Mesendoderm (in vitro differentiated cells): ENCODE results near the gene KCNA3.

Experiments
- DNase-seq: peaks from one replicate; pipeline ENCODE4 v3.0.0; 2013
- H2AK5ac ChIP-seq: 2 replicates; pipeline ENCODE4 v1.6.1; 2013; ENCODE audit warnings: low read length, inconsistent platforms
- H2BK120ac ChIP-seq: 2 replicates; pipeline ENCODE4 v1.6.1; 2013; ENCODE audit warnings: low read depth, mild to moderate bottlenecking, low read length, moderate library complexity, mixed read lengths
- H2BK15ac ChIP-seq: replicated peaks from 2 replicates; pipeline ENCODE4 v1.6.1; 2013; ENCODE audit warnings: low read depth, mild to moderate bottlenecking, moderate library complexity
- H2BK5ac ChIP-seq: 2 replicates; pipeline ENCODE4 v1.6.1; 2013; ENCODE audit warnings: low read length, inconsistent platforms
- H3K18ac ChIP-seq: 2 replicates; pipeline ENCODE4 v1.6.1; 2013; ENCODE audit warnings: mild to moderate bottlenecking, low read length, mixed read lengths
- H3K23ac ChIP-seq: one replicate; pipeline ENCODE4 v1.6.1; 2013; ENCODE audit warnings: low read length
- H3K27ac ChIP-seq: 2 replicates; pipeline ENCODE4 v1.5.1; 2013; ENCODE audit warnings: low read depth, mild to moderate bottlenecking, inconsistent platforms, low read length, moderate library complexity
- H3K27me3 ChIP-seq: 2 replicates; pipeline ENCODE4 v1.6.1; 2013; ENCODE audit warnings: low read length, control low read depth, mild to moderate bottlenecking, inconsistent platforms; ENCODE audit not compliant: insufficient read depth, poor library complexity
- H3K36me3 ChIP-seq: 2 replicates; pipeline ENCODE4 v1.6.1; 2013; ENCODE audit warnings: low read length, inconsistent platforms; ENCODE audit not compliant: control insufficient read depth, insufficient read depth
- H3K4ac ChIP-seq: one replicate; pipeline ENCODE4 v1.6.1; 2013; ENCODE audit warnings: low read depth, mild to moderate bottlenecking, low read length, moderate library complexity
- H3K4me1 ChIP-seq: 2 replicates; pipeline ENCODE4 v1.6.1; 2013; ENCODE audit warnings: low read depth, low read length, inconsistent platforms; ENCODE audit not compliant: control insufficient read depth
- H3K4me2 ChIP-seq: 2 replicates; pipeline ENCODE4 v1.6.1; 2013; ENCODE audit warnings: low read length
- H3K4me3 ChIP-seq: 2 replicates; pipeline ENCODE4 v1.5.1; 2013; ENCODE audit warnings: mild to moderate bottlenecking, low read length
- H3K56ac ChIP-seq: one replicate; pipeline ENCODE4 v1.6.1; 2013; ENCODE audit warnings: low read length
- H3K79me1 ChIP-seq: 2 replicates; pipeline ENCODE4 v1.6.1; 2013; ENCODE audit warnings: low read length, inconsistent platforms
- H3K79me2 ChIP-seq: 2 replicates; pipeline ENCODE4 v1.6.1; 2013; ENCODE audit warnings: mild to moderate bottlenecking, low read length; ENCODE audit not compliant: control insufficient read depth, insufficient read depth
- H3K9ac ChIP-seq: 2 replicates; pipeline ENCODE4 v1.6.1; 2013; ENCODE audit warnings: low read length, inconsistent platforms
- H4K5ac ChIP-seq: one replicate; pipeline ENCODE4 v1.6.1; 2013; ENCODE audit warnings: low read length
- H4K8ac ChIP-seq: one replicate; pipeline ENCODE4 v1.6.1; 2013; ENCODE audit warnings: low read depth, mild to moderate bottlenecking, control low read depth, low read length, moderate library complexity
- WGBS: extraction: QIAGEN DNeasy Blood & Tissue Kit; methylation state at CpG from one replicate; pipeline ENCODE4 v1.1.7; 2013; ENCODE audit warnings: low lambda C conversion rate, missing lambda C conversion rate; ENCODE audit not compliant: insufficient coverage; ENCODE audit errors: extremely low coverage; 5-methylcytosine and 5-hydroxymethylcytosine counted together

The KCNA3 gene

GRCh38 chr1:110714374-110714995 lies 39.7 kb upstream of the KCNA3 start:
- Histone ChIP-seq H3K79me1 (no peaks in the 10 kb centered on the region), H3K27ac (no peak overlapping the region), H3K23ac (no peak overlapping the region), H3K36me3 (no peaks in the 10 kb centered on the region), H2AK5ac (no peak overlapping the region), H4K5ac (no peak overlapping the region), H4K8ac (no peak overlapping the region), H3K9ac (no peak overlapping the region), H3K18ac (no peak overlapping the region), H3K79me2 (no peaks in the 10 kb centered on the region), H2BK120ac (no peak overlapping the region), H2BK15ac (no peak overlapping the region), H2BK5ac (no peak overlapping the region), H3K27me3 (no peaks in the 10 kb centered on the region), H3K56ac (no peak overlapping the region), H3K4me2 (no peak overlapping the region), H3K4me3 (no peak overlapping the region), H3K4me1 (no peaks in the 10 kb centered on the region), H3K4ac (no peak overlapping the region)
- no peak for DNase-seq
- WGBS = no CpG with 5 or more reads among the region's 3 CpGs

GRCh38 chr1:110713221-110713620 lies 38.5 kb upstream of the KCNA3 start:
- Histone ChIP-seq H3K36me3 (no peaks in the 10 kb centered on the region), H3K4ac (no peak overlapping the region), H3K9ac (no peak overlapping the region), H3K79me2 (no peaks in the 10 kb centered on the region), H3K18ac (no peak overlapping the region), H4K8ac (no peak overlapping the region), H3K4me3 (no peak overlapping the region), H2AK5ac (no peak overlapping the region), H2BK15ac (no peak overlapping the region), H4K5ac (no peak overlapping the region), H3K27ac (no peak overlapping the region), H2BK5ac (no peak overlapping the region), H3K56ac (no peak overlapping the region), H3K23ac (no peak overlapping the region), H3K4me1 (no peaks in the 10 kb centered on the region), H3K79me1 (no peaks in the 10 kb centered on the region), H3K4me2 (no peak overlapping the region), H3K27me3 (no peaks in the 10 kb centered on the region), H2BK120ac (no peak overlapping the region)
- WGBS = no CpG with 5 or more reads among the region's 3 CpGs
- no peak for DNase-seq

GRCh38 chr1:110710314-110710713 lies 35.6 kb upstream of the KCNA3 start:
- H2AK5ac ChIP-seq = no peak overlapping the region
- H3K23ac ChIP-seq = no peak overlapping the region
- H3K9ac ChIP-seq = no peak overlapping the region
- H3K27ac ChIP-seq = no peak overlapping the region
- H3K36me3 ChIP-seq = no peaks in the 10 kb centered on the region
- H3K18ac ChIP-seq = no peak overlapping the region
- H3K4me3 ChIP-seq = no peak overlapping the region
- DNase-seq = no peak
- no peak overlapping the region for H3K56ac ChIP-seq
- H3K27me3 ChIP-seq = no peaks in the 10 kb centered on the region
- H3K4me1 ChIP-seq = no peaks in the 10 kb centered on the region
- H4K8ac ChIP-seq = no peak overlapping the region
- H3K79me2 ChIP-seq = no peaks in the 10 kb centered on the region
- no peak overlapping the region for H3K4me2 ChIP-seq
- H2BK120ac ChIP-seq = no peak overlapping the region
- H3K4ac ChIP-seq = no peak overlapping the region
- no CpG with 5 or more reads among the region's 4 CpGs for WGBS
- no peaks in the 10 kb centered on the region for H3K79me1 ChIP-seq
- no peak overlapping the region for H2BK15ac ChIP-seq
- no peak overlapping the region for H4K5ac ChIP-seq
- no peak overlapping the region for H2BK5ac ChIP-seq

- Histone ChIP-seq H3K36me3 (no peaks in the 10 kb centered on the region), H3K4ac (no peak overlapping the region), H3K79me1 (no peaks in the 10 kb centered on the region), H4K5ac (no peak overlapping the region), H2AK5ac (no peak overlapping the region), H3K27ac (no peak overlapping the region), H4K8ac (no peak overlapping the region), H2BK5ac (no peak overlapping the region), H3K4me2 (no peak overlapping the region), H3K18ac (no peak overlapping the region), H3K27me3 (no peaks in the 10 kb centered on the region), H3K23ac (no peak overlapping the region), H2BK15ac (no peak overlapping the region), H2BK120ac (no peak overlapping the region), H3K56ac (no peak overlapping the region), H3K4me3 (no peak overlapping the region), H3K79me2 (no peaks in the 10 kb centered on the region), H3K9ac (no peak overlapping the region), H3K4me1 (no peaks in the 10 kb centered on the region)
- WGBS = no CpG with 5 or more reads among the region's 1 CpG
- peak; percentile 23 for DNase-seq
Measured at GRCh38 chr1:110708974-110709440, 34.3 kb upstream of the KCNA3 start.

GRCh38 chr1:110707232-110707631 lies 32.5 kb upstream of the KCNA3 start:
- Histone ChIP-seq H2BK5ac (no peak overlapping the region), H3K4me2 (no peak overlapping the region), H2BK15ac (no peak overlapping the region), H2AK5ac (no peak overlapping the region), H3K18ac (no peak overlapping the region), H3K4me1 (no peaks in the 10 kb centered on the region), H3K79me2 (no peaks in the 10 kb centered on the region), H3K9ac (no peak overlapping the region), H3K36me3 (no peaks in the 10 kb centered on the region), H3K27ac (no peak overlapping the region), H3K4ac (no peak overlapping the region), H3K27me3 (no peaks in the 10 kb centered on the region), H3K23ac (no peak overlapping the region), H3K56ac (no peak overlapping the region), H2BK120ac (no peak overlapping the region), H3K4me3 (no peak overlapping the region), H3K79me1 (no peaks in the 10 kb centered on the region), H4K5ac (no peak overlapping the region), H4K8ac (no peak overlapping the region)
- no CpG with 5 or more reads among the region's 2 CpGs for whole genome bisulfite sequencing
- no peak for DNase-seq

- H3K79me1 ChIP-seq = no peaks in the 10 kb centered on the region
- H2BK15ac ChIP-seq = no peak overlapping the region
Measured at GRCh38 chr1:110706621-110707020, 31.9 kb upstream of the KCNA3 start.

More at GRCh38 chr1:110706621-110707020, 31.9 kb upstream of the KCNA3 start:
- no peak overlapping the region for H3K4me2 ChIP-seq
- no CpG with 5 or more reads among the region's 1 CpG for WGBS
- no peak overlapping the region for H2AK5ac ChIP-seq
- no peak overlapping the region for H3K18ac ChIP-seq
- H3K9ac ChIP-seq = no peak overlapping the region
- no peak for DNase-seq
- H4K8ac ChIP-seq = no peak overlapping the region
- no peak overlapping the region for H4K5ac ChIP-seq
- no peak overlapping the region for H3K23ac ChIP-seq
- no peak overlapping the region for H2BK5ac ChIP-seq
- no peak overlapping the region for H3K56ac ChIP-seq
- no peaks in the 10 kb centered on the region for H3K27me3 ChIP-seq
- no peaks in the 10 kb centered on the region for H3K79me2 ChIP-seq
- H3K36me3 ChIP-seq = no peaks in the 10 kb centered on the region
- H3K4me1 ChIP-seq = no peaks in the 10 kb centered on the region
- H3K4me3 ChIP-seq = no peak overlapping the region
- no peak overlapping the region for H3K4ac ChIP-seq
- H2BK120ac ChIP-seq = no peak overlapping the region
- H3K27ac ChIP-seq = no peak overlapping the region
